Measurements from ENCODE around the gene SLC30A5.

GRCh38 chr5:69099302-69099701 lies 5.5 kb downstream of the SLC30A5 start:
- TF ChIP-seq EHMT2 (IDR thresholded peaks at IDR 0.05) (no peak), FOXK2 (conservative IDR thresholded peaks at IDR 0.05 in 1 of 2, IDR thresholded peaks at IDR 0.05 in 1 of 2; ENCODE audit: low read depth in 2 of 2) (no peak), MAZ (CRISPR knock-in tag; conservative IDR thresholded peaks at IDR 0.05 in 1 of 2, IDR thresholded peaks at IDR 0.05 in 1 of 2) (no peak), CTCF (IDR thresholded peaks at IDR 0.05 in 2 of 3, conservative IDR thresholded peaks at IDR 0.05 in 1 of 3; ENCODE audit: insufficient read depth in 2 of 3, low read depth in 1 of 3, low read length in 3 of 3) (no peak)
